Activated CD4-positive, CD25-positive, alpha-beta regulatory T cell treated with anti-CD3 and anti-CD28 coated beads, Interleukin-2, amount 50 U/mL, for 24 hours (primary cell): ENCODE results near the gene STPG2.

Experiments
- ATAC-seq, 2 donors: fragments of 150-1000 bp; cut with Tn5 transposase; one replicate each; pipeline ENCODE4 v1.10.0; 2021; ENCODE audit warnings: mild to moderate bottlenecking in 1 of 2, moderate library complexity in 1 of 2

The STPG2 gene

DNA sequence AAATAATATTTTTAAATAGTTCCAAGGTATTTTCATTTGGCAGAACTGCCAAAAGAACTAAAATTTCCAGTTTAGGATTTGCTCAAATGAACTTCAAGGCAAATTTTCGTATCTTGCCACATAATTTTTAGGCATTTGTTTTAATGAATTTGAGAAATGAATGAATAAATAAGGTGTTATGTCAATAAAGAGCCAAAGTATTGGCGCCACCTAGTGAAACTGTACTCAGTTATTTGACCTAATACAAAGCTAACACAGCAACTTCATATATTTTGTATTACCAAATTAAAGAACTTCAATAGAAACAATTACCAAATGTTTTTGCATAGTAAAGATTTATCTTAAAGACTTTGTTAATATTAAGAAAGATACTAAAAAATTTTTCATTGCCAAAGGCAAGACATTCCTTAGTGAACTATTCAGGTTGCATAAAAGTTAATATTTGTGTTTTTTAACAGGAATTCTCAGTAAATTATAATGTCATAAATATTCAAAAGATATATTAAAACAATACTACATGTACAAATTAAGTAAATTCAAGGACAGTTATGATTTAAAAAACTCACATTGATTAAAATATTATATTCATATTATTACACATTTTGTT is 50.3 kb downstream of the STPG2 start:
- no peak for ATAC-seq

- no peak for ATAC-seq
Measured at GRCh38 chr4:98081936-98082335, 61.3 kb downstream of the STPG2 start.

DNA sequence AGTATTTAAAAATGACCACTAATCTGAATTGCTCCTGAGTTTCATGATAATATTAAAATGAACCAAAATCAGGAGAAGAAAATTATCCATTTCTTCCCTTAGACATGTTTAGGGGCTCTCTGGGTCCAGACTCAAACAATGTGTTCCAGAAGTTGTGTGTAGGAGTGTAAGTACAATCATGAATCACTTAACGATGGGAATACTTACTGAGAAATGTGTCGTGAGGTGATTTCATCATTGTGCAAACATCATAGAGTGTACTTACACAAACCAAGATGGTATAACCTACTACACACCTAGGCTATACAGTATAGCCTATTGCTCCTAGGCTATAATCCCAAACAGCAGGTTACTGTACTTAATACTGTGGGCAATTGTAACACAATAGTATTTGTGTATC is 74.8 kb downstream of the STPG2 start:
- ATAC-seq = no peak

DNA sequence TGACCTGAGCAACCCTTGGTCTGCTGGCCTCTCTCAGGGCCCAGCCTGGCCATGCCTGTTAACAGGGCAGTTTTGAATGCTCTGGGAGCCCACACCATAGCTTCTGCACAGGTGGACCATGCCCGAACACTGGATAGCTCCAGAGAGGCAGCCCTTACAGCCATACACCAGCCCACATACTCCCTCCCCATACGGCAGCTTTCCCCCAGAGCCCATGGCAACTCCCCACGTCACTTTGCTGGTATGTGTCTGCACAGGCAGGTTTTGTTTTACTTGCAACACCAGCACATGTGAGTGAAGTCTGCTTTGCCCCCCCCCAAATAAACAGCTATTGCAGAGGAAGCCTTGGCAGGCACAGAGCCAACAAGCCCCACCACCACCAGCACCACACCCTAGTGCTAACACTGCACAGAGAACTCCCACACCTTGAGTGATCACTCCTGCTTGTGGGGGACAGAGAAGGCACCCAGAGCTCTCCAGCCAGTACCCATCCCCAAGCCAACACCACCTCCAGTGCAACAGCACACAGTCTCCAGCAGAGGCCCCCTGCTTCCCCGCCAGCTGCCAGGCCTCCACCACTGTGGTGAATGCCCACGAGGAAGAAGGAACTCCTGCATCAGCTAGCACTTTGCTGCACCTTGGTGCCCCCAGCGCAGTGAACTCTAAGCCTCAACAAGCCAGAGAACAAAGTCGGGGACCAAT is 87.3 kb downstream of the STPG2 start:
- ATAC-seq = no peak

- no peak for ATAC-seq
Measured at GRCh38 chr4:98046665-98047064, 96.6 kb downstream of the STPG2 start.

- no peak for ATAC-seq
Measured at GRCh38 chr4:98030059-98030458, 113.2 kb downstream of the STPG2 start.

DNA sequence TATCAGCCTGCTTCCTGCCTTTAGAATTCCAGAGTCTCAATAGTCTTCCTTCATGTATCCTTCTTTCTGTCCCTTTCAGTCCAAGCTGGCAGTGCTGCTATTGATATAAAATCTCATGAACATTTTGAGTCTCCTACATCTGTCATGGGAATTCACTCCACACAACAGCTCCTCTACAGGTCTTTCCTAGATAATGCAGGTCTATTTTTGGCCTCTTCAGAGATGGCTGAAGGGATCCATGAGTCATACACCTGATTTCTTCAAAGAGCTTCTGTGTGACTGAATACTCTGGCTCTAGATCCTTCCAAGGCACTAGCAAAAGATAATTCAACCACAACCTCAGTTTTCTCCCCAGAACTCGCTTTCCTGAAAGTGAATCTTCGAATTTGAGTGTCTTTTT is 115.4 kb downstream of the STPG2 start:
- no peak for ATAC-seq

DNA sequence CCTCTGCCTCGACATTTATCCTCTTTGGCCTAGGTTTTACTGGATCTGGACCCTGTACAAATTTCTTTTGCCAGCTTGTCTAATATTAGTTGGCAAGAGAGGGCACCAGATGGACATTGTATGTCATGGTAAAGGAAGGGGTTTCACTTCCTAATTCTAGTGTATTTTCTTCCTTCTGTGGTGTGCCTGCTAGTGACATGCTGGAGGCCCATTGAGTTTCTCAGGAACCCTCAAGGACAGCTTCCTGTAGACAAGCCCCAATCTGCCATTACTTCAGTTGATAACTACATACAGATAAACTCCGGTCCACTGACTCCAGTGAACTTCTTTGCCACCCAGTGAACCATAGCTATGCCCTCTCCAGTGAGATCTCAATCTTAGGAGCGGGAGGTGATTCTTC is 116.9 kb downstream of the STPG2 start:
- ATAC-seq = no peak

- no peak for ATAC-seq
Measured at GRCh38 chr4:98006814-98007412, 136.4 kb downstream of the STPG2 start.

DNA sequence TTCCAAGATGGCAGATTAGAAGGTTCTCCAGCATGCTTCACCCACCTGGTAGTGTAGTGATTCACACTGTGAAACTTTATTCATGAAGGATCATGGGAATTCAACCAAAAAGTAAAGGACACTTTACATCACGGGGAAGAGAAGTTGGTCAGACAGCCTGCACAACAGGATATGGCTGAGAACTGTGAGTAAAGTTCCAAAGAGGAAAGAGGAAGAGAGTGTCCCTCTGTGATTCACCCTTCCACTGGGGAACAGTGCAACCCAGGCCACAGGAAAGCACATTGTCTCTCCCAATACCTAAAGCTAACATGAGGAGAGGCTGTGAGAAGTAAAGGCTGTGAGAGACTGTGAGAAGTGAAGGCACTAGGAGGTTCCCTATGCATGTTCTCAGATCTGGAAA is 137.2 kb downstream of the STPG2 start:
- no peak for ATAC-seq

GRCh38 chr4:98000940-98001339 is 142.3 kb downstream of the STPG2 start:
- no peak for ATAC-seq

DNA sequence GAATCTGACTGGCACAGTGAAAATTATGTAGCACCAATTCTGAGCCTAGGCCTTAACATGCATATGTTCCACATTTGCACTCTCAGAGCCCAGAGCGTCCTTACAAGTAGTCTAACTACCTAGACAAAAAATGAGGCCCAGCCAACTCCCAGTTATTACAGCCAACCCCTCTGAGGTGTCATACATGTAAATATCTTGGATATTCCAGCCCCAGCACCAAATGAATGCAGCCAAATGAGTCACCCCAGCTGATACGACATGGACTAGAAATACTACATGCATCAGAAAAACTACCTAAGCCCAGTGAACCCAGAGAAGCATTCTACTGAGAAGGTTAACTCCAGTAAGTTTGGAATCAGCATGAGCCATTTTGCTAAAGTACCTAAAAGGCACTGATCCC is 145.1 kb downstream of the STPG2 start:
- ATAC-seq = no peak

GRCh38 chr4:97994765-97995465 is 148.4 kb downstream of the STPG2 start:
- ATAC-seq = no peak

GRCh38 chr4:97990409-97990808 is 152.9 kb downstream of the STPG2 start:
- ATAC-seq = no peak

DNA sequence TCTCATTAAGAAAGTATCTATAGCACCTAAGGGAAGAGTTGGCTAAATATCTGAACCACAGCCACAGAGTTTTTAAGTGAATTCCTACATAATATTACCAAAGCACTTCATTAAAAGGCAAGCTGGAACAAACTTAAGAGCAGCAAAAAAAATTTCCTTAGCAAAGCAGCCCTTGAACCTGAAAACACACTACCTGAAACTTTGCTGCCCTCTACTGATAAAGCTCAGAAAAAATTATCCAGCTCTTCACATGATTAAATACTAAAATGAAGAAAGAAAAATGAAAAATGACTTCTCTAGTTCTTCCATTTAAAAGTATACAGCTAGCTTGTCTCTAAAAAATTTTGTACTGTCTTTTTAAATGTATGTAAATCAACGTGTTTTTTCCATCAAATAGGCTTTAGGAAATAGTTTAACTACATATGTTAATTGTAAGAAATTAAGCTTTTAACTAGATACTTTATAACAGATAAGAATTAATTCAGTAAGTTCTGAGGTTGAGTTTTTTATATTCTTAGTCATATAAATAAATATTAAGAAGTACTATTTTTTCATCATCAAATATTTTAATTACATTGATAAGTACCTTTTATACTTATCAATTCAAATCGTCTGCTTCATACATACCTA is 156.1 kb downstream of the STPG2 start:
- ATAC-seq = no peak

DNA sequence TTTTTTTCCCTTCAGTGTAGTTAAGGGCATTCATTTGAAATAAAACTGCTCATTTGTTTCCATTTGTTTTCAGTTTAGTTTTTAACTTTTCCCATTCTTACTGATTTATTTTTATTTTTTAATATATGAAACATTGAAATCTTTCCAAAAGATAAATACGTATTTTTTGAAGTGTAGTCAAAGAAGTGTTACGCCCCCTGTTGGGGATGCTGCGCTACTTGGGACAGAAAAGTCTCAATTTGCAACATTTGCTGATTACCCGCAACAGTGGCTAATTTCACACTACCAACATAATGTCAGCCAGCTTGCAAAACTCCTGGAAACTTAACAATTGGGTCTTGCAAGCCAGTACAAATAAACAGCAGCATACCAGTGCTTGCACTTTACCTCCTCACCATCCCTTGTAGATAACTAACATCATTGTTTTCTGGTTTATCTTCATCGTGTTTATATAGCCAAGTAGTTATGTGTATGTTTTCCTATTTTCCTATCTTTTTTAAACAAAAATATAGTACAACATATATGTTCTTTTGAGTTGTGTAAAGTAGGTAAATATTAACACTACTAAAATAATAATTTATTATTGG is 158.6 kb downstream of the STPG2 start:
- ATAC-seq = no peak

GRCh38 chr4:97978791-97979488 is 164.3 kb downstream of the STPG2 start:
- ATAC-seq = no peak

DNA sequence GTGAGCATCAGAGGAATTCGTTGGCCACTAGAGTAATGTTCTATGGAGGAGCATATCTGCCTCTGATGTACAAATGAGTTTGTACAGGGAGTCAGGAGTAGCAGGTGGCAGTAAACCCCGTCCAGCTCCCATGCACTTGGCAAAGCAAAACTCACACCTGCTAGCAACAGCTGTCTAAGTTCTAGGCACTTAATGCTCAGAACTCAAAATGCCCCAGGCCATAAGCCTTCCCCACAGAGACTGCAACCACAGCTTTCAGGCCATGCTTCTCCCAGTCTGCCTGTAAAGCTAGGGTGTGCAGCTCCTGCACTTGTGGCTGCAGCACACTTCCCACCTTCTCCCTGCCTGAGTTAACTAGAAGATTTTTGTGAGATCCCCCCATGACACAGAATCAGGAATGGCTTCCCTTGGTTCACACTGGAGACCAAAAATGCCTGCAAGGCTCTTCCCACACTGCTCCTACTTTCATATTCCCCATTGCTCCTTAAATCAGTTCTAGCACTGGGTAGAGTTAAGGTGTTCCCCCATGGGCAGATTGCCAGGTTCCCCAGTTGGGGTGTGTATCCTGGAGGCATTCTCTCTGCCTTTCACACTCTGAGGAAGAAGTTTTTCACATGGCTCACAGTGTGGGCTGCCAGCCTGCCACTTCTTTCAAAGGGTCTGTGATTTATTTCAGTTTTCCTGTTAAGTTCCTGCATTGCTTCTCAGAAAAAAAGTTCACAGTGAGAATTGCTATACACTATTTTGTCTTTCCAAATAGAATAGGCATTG is 189.9 kb downstream of the STPG2 start:
- ATAC-seq = no peak

DNA sequence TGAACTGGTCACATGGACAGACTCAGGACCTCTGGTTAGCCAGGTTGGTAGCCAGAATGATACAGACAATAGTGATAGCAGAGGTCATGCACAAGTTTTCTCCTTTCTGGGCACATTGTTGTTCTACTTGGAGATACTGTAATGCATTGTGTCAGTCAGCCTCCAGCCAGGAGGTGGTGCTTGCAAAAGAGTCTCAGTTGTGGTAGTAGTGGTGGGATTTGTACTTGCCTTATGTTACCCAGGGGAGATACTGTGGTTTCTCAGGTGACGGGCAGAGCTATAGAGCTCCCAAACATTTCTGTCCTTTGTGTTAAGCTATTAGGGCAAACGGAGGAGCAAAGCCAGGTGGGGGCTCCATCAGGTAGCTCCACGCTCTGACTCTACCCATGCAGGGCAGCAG is 190.5 kb downstream of the STPG2 start:
- ATAC-seq = no peak

GRCh38 chr4:97950836-97951235 is 192.4 kb downstream of the STPG2 start:
- ATAC-seq = no peak

DNA sequence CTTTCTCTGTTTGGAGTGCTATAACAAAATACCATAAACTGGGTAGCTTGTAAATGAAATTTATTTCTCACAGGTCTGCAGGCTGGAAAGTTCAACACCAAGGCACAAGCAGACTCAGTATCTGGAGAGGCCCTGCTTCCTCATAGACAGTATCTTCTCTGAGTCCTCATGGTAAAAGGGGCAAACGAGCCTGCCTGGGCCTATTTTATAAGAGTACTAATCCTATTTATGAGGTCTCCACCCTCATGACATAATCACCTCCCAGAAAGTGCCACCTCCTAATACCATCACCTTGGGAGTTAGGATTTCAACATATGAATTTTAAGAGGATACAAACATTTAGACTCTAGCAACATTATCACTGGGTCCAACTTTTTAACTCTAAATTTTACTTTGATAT is 200.3 kb downstream of the STPG2 start:
- no peak for ATAC-seq

DNA sequence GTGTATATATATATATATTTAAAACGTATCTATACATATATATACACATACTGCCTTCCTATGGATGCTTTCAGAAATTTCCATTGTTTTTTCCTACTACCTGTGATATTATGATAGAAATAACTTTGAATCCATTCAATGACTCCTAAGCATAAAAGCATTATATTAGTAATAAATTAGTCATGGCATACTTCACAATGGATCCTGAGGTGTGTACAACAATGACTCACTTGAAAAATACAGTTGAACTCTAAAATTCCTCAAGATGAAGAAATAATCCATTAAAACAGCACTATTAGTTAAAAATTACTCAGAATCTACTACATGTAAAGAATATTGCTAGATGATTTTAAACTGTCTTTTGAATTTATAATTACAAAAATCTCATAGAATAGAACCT is 201.1 kb downstream of the STPG2 start:
- no peak for ATAC-seq
